ENCODE results near the gene PLA1A.
"Not testable (repeated sequence)": the region's sequence is repeated elsewhere in the genome, so short reads cannot be mapped to it uniquely, and the experiment has no call there.

PLA1A gene

GRCh38 chr3:119597548-119598288, at the start of gene PLA1A:
PLA1A (plus strand) TSS chr3:119597885; CDS start chr3:119597914, 29 bp downstream.
- no peak for FAIRE-seq

- FAIRE-seq: no peak
These were observed 49.3 kb upstream of the PLA1A start for GRCh38 chr3:119548341-119548740.

GRCh38 chr3:119550192-119550910, 47.3 kb upstream of the PLA1A start:
- FAIRE-seq: no peak

- no peak for FAIRE-seq
These were observed 46.1 kb upstream of the PLA1A start for GRCh38 chr3:119551598-119551997.

GRCh38 chr3:119552928-119553327, 44.8 kb upstream of the PLA1A start:
- FAIRE-seq: not testable (repeated sequence)

- FAIRE-seq: no peak
These were observed 43.8 kb upstream of the PLA1A start for GRCh38 chr3:119553823-119554415.

GRCh38 chr3:119555309-119555735, 42.4 kb upstream of the PLA1A start:
- FAIRE-seq: no peak

GRCh38 chr3:119555929-119556328, 41.8 kb upstream of the PLA1A start:
- FAIRE-seq: no peak

- no peak for FAIRE-seq
These were observed 40.4 kb upstream of the PLA1A start for GRCh38 chr3:119557192-119557876.

GRCh38 chr3:119557877-119558269, 39.8 kb upstream of the PLA1A start:
- FAIRE-seq: no peak

- FAIRE-seq: no peak
These were observed 38.9 kb upstream of the PLA1A start for GRCh38 chr3:119558626-119559317.

- peak; percentile 21 for FAIRE-seq
These were observed 38.2 kb upstream of the PLA1A start, which contains the start of gene CD80 for GRCh38 chr3:119559441-119559963. CD80 (minus strand) TSS chr3:119559614; CDS start chr3:119557728, 1,886 bp downstream.

- FAIRE-seq: no peak
These were observed 37.5 kb upstream of the PLA1A start for GRCh38 chr3:119560160-119560559.

GRCh38 chr3:119562307-119562961, 35.3 kb upstream of the PLA1A start:
- no peak for FAIRE-seq

GRCh38 chr3:119563334-119563733, 34.4 kb upstream of the PLA1A start:
- FAIRE-seq: not testable (repeated sequence)

GRCh38 chr3:119569156-119569555, 28.5 kb upstream of the PLA1A start:
- FAIRE-seq: no peak

GRCh38 chr3:119570229-119570628, 27.5 kb upstream of the PLA1A start:
- FAIRE-seq: no peak

- FAIRE-seq: no peak
These were observed 26.5 kb upstream of the PLA1A start for GRCh38 chr3:119571230-119571629.

GRCh38 chr3:119571688-119572087, 26.0 kb upstream of the PLA1A start:
- no peak for FAIRE-seq

- no peak for FAIRE-seq
These were observed 22.2 kb upstream of the PLA1A start for GRCh38 chr3:119575507-119575906.

- no peak for FAIRE-seq
These were observed 18.2 kb upstream of the PLA1A start, which contains the start of gene ADPRH for GRCh38 chr3:119579366-119580066. ADPRH (plus strand) TSS chr3:119579492; CDS start chr3:119582170, 2,678 bp downstream.
